ENCODE results near the gene MYCBP2.

- TF ChIP-seq JUNB (IDR thresholded peaks at IDR 0.05) = no peak
- TF ChIP-seq JUN (IDR thresholded peaks at IDR 0.05) = no peak
- TF ChIP-seq RFX5 (IDR thresholded peaks at IDR 0.05) = no peak
- no peak for TF ChIP-seq CHD4 (IDR thresholded peaks at IDR 0.05; ENCODE audit: borderline replicate concordance)
Observed at GRCh38 chr13:77262198-77262597, 64.7 kb downstream of the MYCBP2 start.
